Thyroid gland (tissue), 4 donors: ENCODE results near the gene ARSK. TPM values are rescaled to one million over a fixed set of nuclear protein-coding genes. Genes with fewer than 3 reads are reported as not detected.
"Not testable (repeated sequence)": the region's sequence is repeated elsewhere in the genome, so short reads cannot be mapped to it uniquely, and the experiment has no call there.

ENCODE experiments used
- DNase-seq, 2 donors: peaks; one replicate each; pipeline ENCODE4 v3.0.0-alpha.2; 2019
- H3K27ac ChIP-seq, 3 donors: fragments of 200-600 bp; sonication (generic); 1 replicate in 2 of 3; 2 replicates in 1 of 3; pipeline ENCODE4 v1.5.1; 2016 to 2019; ENCODE audit warnings: mild to moderate bottlenecking in 1 of 3, moderate library complexity in 1 of 3
- H3K27me3 ChIP-seq: fragments of 200-600 bp; sonication (generic); one replicate; pipeline ENCODE4 v1.5.1; 2019
- H3K36me3 ChIP-seq, 2 donors: fragments of 200-600 bp; sonication (generic); one replicate each; pipeline ENCODE4 v1.5.1; 2016 to 2019
- H3K4me1 ChIP-seq, 2 donors: fragments of 200-600 bp; sonication (generic); one replicate each; pipeline ENCODE4 v1.5.1; 2017 to 2019
- H3K4me3 ChIP-seq, 3 donors: fragments of 200-600 bp; sonication (generic); replicated peaks in 1 of 3; 1 replicate in 2 of 3; 2 replicates in 1 of 3; pipeline ENCODE4 v1.5.1; 2016; ENCODE audit warnings: mild to moderate bottlenecking in 1 of 3
- H3K9me3 ChIP-seq: fragments of 200-600 bp; sonication (generic); one replicate; pipeline ENCODE4 v1.5.1; 2017
- CTCF ChIP-seq, 6 experiments: fragments of 200-600 bp in 3 of 6; fragments of 450-650 bp in 3 of 6; sonication (generic) in 3 of 6; IDR thresholded peaks; one replicate each; pipeline ENCODE4 v1.5.1; 2016 to 2019; ENCODE audit warnings: antibody characterized with exemption in 6 of 6, mild to moderate bottlenecking in 2 of 6, inconsistent platforms in 1 of 6, moderate library complexity in 1 of 6
- POLR2A ChIP-seq, 2 donors: fragments of 450-650 bp; IDR thresholded peaks; one replicate each; pipeline ENCODE4 v1.6.1; 2017; ENCODE audit warnings: antibody characterized with exemption in 2 of 2, mild to moderate bottlenecking in 2 of 2, moderate library complexity in 1 of 2
- WGBS, 2 donors: methylation state at CpG; one replicate each; pipeline ENCODE4 v1.1.5; 2017; 5-methylcytosine and 5-hydroxymethylcytosine counted together
- intact Hi-C: fragments of 100-400 bp; cut with DNase I; formaldehyde crosslinking; loops from one replicate; pipeline ENCODE4 v1.15.1; 2023
- total RNA-seq, 4 donors: library from RNA; depleted of rRNA; stranded (reverse); fragments of >200 nt; gene quantifications; one replicate each; pipeline ENCODE4 v1.2.3, GENCODE V29; 2016

Gene ARSK
- total RNA-seq, 4 donors from 2014 or later = 7.8 to 11.4 (median 9.3) TPM

GRCh38 chr5:95631991-95632675 lies 77.2 kb downstream of the ARSK start:
- no peak overlapping the region for H3K27ac ChIP-seq
- TF ChIP-seq CTCF (IDR thresholded peaks at IDR 0.05) (no peak), POLR2A (IDR thresholded peaks at IDR 0.05) (no peak)

GRCh38 chr5:95632942-95633341 lies 78.0 kb downstream of the ARSK start:
- DNase-seq, H3K9me3 ChIP-seq, H3K4me3 ChIP-seq, H3K27ac ChIP-seq, H3K36me3 ChIP-seq, H3K4me1 ChIP-seq, H3K27me3 ChIP-seq, intact Hi-C loops: not testable (repeated sequence)
- 100% methylated on average over 2 of the region's 2 CpGs for WGBS, 2 donors

More at GRCh38 chr5:95631991-95632675, 77.2 kb downstream of the ARSK start:
- H3K9me3 ChIP-seq = no peaks in the 10 kb centered on the region
- intact Hi-C loops = no loop called here
- DNase-seq = peak; percentile 3 to 8
- H3K36me3 ChIP-seq = no peaks in the 10 kb centered on the region
- H3K4me1 ChIP-seq = no peaks in the 10 kb centered on the region
- no peak overlapping the region for H3K4me3 ChIP-seq
- WGBS, 2 donors = 90 to 94% methylated on average over 4 of the region's 4 CpGs
- no peaks in the 10 kb centered on the region for H3K27me3 ChIP-seq

- H3K9me3 ChIP-seq = no peaks in the 10 kb centered on the region
- intact Hi-C loops = no loop called here
- H3K4me3 ChIP-seq = no peak overlapping the region
- TF ChIP-seq POLR2A (IDR thresholded peaks at IDR 0.05) (no peak), CTCF (IDR thresholded peaks at IDR 0.05) (no peak)
- no peaks in the 10 kb centered on the region for H3K4me1 ChIP-seq
- 97 to 98% methylated on average over 3 of the region's 3 CpGs for WGBS, 2 donors
- no peak overlapping the region for H3K27ac ChIP-seq
- H3K27me3 ChIP-seq = no peaks in the 10 kb centered on the region
- DNase-seq = no peak
- no peaks in the 10 kb centered on the region for H3K36me3 ChIP-seq
These were observed 78.8 kb downstream of the ARSK start for GRCh38 chr5:95633671-95634070.

- no peaks in the 10 kb centered on the region for H3K36me3 ChIP-seq
- H3K4me3 ChIP-seq = no peak overlapping the region
- TF ChIP-seq POLR2A (IDR thresholded peaks at IDR 0.05) = no peak
- TF ChIP-seq CTCF (IDR thresholded peaks at IDR 0.05) = no peak
- no peaks in the 10 kb centered on the region for H3K9me3 ChIP-seq
- no peak overlapping the region for H3K27ac ChIP-seq
- intact Hi-C loops = no loop called here
- no peaks in the 10 kb centered on the region for H3K27me3 ChIP-seq
- DNase-seq = no peak
- WGBS, 2 donors = 92 to 96% methylated on average over 3 of the region's 3 CpGs
- H3K4me1 ChIP-seq = no peaks in the 10 kb centered on the region
These were observed 79.2 kb downstream of the ARSK start for GRCh38 chr5:95634081-95634480.

GRCh38 chr5:95638632-95639031 lies 83.7 kb downstream of the ARSK start:
- no peak overlapping the region for H3K27ac ChIP-seq
- 84 to 91% methylated on average over 3 of the region's 3 CpGs for WGBS, 2 donors

More at GRCh38 chr5:95638632-95639031, 83.7 kb downstream of the ARSK start:
- Histone ChIP-seq H3K36me3 (no peaks in the 10 kb centered on the region), H3K27me3 (no peaks in the 10 kb centered on the region), H3K9me3 (no peaks in the 10 kb centered on the region), H3K4me1 (no peaks in the 10 kb centered on the region), H3K4me3 (no peak overlapping the region)
- no peak for TF ChIP-seq CTCF (IDR thresholded peaks at IDR 0.05)
- TF ChIP-seq POLR2A (IDR thresholded peaks at IDR 0.05) = no peak
- intact Hi-C loops = no loop called here
- no peak for DNase-seq
